ENCODE measurements around the gene LHFPL6.

DNA sequence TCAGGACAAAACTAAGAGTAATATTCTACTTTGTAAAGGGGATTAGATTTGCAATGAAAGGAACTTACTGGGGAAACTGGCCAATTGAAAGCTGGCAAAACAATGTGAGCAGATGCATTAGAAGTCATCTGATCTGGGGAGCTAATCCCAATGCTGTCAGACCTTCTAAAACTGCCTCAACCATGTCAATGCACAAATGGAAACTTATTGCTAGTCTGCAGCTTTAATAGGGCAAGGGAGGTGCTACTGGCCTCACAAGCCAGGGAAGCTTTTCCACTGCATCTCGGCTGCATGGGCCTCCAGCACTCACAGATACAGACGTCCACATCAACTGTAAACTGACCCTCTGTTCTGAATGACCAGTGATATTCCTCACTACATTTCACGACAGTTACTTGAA lies 154.2 kb downstream of the LHFPL6 start:
- TF ChIP-seq, protein P1, sequence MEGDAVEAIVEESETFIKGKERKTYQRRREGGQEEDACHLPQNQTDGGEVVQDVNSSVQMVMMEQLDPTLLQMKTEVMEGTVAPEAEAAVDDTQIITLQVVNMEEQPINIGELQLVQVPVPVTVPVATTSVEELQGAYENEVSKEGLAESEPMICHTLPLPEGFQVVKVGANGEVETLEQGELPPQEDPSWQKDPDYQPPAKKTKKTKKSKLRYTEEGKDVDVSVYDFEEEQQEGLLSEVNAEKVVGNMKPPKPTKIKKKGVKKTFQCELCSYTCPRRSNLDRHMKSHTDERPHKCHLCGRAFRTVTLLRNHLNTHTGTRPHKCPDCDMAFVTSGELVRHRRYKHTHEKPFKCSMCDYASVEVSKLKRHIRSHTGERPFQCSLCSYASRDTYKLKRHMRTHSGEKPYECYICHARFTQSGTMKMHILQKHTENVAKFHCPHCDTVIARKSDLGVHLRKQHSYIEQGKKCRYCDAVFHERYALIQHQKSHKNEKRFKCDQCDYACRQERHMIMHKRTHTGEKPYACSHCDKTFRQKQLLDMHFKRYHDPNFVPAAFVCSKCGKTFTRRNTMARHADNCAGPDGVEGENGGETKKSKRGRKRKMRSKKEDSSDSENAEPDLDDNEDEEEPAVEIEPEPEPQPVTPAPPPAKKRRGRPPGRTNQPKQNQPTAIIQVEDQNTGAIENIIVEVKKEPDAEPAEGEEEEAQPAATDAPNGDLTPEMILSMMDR (IDR thresholded peaks at IDR 0.05; ENCODE audit: insufficient read depth, low read depth, low read length) = no peak
- TF ChIP-seq EZH2 (IDR thresholded peaks at IDR 0.05; ENCODE audit: insufficient read depth, low read length) = no peak

Measured in astrocyte (in vitro differentiated cells and primary cell).